22Rv1 (cell line): ENCODE data around the gene EEA1.
A peak's percentile ranks its signal among the peaks of the same experiment; 100 is the strongest.

Experiments
- H3K27ac ChIP-seq: fragments of 450-650 bp; 2 replicates; pipeline ENCODE4 v1.5.1; 2017
- ZFX ChIP-seq: fragments of 450-650 bp; IDR thresholded peaks from 2 replicates; pipeline ENCODE4 v1.6.1; 2017; ENCODE audit warnings: antibody characterized with exemption, borderline replicate concordance
- TF ChIP-seq, protein P1 (sequence below): fragments of 450-650 bp; IDR thresholded peaks from 2 replicates; pipeline ENCODE4 v1.5.1; 2017; ENCODE audit warnings: mild to moderate bottlenecking

EEA1 gene

DNA sequence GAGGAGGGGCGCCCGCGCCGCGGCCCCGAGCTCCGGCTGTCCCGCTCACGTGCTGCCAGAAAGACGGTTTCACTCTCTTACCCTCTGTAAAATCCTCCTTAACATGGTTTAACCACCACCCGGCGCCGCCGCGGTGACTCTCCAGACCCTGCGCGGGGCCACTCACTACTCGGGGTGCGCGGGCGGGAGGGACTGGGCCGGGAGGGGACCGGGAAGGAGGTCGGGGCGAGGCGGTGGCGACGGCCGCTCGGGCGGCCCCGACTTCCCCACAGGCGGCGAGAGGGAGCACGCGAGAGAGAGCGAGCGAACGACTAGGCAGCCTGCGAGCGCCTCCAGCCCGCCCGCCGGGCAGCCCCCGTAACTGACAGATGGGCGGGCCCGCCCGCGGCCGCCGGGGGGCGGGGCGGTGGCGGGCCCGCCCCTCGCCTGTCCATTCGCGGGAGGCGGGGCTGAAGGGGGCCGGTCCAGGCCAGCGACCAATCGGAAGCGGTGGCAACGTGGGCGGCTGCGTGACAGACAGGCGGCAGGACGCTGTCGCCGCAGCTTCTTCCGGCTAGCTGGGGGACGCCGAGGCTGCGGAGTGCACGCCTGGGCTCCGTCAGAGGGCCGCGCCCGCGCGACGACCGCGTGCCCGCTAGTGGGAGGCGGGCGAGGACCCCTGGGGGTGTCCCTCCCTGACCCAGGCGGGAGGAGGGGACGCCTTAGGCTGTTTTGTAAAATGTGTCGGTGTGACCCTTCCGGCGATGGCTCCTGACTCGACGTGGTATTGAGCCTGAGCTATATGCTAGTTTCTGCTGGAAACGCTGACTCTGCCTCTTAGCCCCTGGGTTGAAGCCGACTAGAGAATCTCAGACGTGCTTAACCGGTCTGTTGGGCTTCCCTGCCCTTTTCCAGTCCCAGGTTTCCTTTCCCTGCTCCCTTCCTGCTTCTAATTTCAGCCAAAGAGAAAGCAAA, at the start of gene EEA1:
Gene EEA1 (minus strand): TSS at position 334 of the 954 bp plus-strand sequence. CDS start 229 bp downstream, at position 105.
- H3K27ac ChIP-seq: peak within 1 kb of the TSS; percentile 87
- TF ChIP-seq, protein P1, sequence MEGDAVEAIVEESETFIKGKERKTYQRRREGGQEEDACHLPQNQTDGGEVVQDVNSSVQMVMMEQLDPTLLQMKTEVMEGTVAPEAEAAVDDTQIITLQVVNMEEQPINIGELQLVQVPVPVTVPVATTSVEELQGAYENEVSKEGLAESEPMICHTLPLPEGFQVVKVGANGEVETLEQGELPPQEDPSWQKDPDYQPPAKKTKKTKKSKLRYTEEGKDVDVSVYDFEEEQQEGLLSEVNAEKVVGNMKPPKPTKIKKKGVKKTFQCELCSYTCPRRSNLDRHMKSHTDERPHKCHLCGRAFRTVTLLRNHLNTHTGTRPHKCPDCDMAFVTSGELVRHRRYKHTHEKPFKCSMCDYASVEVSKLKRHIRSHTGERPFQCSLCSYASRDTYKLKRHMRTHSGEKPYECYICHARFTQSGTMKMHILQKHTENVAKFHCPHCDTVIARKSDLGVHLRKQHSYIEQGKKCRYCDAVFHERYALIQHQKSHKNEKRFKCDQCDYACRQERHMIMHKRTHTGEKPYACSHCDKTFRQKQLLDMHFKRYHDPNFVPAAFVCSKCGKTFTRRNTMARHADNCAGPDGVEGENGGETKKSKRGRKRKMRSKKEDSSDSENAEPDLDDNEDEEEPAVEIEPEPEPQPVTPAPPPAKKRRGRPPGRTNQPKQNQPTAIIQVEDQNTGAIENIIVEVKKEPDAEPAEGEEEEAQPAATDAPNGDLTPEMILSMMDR: peak; percentile 40
- TF ChIP-seq ZFX: no peak

DNA sequence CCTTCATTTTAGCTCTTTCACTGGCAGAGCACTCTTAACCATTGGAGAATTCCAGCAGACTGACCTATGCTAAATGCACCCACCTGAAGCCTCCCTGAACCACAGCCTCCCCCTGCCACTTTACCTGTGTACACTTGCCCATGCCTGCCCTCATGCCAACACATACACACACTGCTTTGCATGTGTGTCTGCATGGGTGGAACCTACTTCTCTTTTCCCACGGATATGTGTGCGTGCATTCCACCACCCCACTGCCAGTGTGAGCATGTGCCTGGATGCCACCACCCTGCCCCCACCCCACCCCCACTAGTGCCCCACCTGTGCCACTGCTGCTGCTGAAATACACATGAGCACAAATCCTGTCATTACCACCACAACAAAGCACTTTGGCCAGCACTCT, 49.5 kb upstream of the EEA1 start:
- no peak overlapping the region for H3K27ac ChIP-seq
- no peak for TF ChIP-seq ZFX
- TF ChIP-seq, protein P1: no peak

DNA sequence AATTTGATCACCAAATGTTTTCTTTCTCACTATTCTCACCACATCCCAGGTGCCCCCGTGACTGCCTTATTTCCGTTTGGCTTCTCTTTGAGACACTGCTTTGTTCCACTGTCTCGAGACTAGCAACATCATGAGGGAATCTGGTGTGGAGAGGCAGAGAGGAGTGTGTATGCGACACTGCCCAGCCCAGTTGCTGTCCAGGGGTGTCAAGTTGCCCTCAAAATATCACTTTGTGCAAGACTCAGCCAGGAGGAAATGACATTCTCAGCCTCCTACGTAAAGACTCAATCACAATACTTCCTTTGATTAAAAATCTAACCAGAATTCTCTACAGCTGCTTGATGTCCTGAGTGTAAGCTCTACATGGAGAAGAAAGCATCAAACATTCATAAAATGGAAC, 48.2 kb upstream of the EEA1 start:
- H3K27ac ChIP-seq: no peak overlapping the region
- TF ChIP-seq ZFX: no peak
- TF ChIP-seq, protein P1: no peak

DNA sequence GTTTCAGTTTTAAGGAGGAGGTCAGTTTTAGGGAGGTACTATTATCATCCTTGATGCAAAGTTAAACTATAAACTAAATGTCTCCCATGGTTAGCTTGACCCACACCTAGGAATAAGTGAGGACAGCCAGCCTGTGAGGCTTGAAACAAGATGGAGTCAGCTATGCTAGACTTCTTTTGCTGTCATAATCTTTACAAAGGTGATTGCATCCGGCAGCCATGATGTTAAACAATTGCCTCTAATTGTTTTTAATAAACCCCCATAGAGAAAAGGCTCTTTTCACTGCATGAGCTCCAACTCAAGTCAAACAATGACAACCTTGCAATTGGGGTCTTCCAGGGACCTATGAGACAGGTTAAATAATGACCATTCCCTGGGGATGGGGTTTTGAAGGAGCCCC, 45.7 kb upstream of the EEA1 start:
- TF ChIP-seq, protein P1: no peak
- no peak for TF ChIP-seq ZFX
- H3K27ac ChIP-seq: no peak overlapping the region

DNA sequence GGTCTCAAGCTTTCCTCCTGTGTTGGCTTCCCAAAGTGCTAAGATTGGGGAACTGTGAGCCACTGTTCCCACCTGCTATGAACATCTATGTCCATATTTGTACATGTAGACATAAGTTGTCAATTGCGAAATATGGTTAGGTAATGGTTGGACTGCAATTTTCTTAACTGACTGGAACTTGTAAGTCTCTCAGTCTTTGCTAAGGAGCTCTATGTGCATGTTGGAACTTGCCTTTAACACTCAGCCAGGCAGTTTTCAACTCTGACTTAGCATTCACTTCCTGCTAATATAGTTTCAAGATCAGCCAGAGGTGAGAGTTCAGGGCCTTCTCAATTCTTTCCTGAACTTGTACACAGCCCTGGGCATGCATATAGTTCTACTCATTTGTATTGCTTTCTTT, 44.5 kb upstream of the EEA1 start:
- no peak overlapping the region for H3K27ac ChIP-seq
- no peak for TF ChIP-seq ZFX
- TF ChIP-seq, protein P1: no peak

DNA sequence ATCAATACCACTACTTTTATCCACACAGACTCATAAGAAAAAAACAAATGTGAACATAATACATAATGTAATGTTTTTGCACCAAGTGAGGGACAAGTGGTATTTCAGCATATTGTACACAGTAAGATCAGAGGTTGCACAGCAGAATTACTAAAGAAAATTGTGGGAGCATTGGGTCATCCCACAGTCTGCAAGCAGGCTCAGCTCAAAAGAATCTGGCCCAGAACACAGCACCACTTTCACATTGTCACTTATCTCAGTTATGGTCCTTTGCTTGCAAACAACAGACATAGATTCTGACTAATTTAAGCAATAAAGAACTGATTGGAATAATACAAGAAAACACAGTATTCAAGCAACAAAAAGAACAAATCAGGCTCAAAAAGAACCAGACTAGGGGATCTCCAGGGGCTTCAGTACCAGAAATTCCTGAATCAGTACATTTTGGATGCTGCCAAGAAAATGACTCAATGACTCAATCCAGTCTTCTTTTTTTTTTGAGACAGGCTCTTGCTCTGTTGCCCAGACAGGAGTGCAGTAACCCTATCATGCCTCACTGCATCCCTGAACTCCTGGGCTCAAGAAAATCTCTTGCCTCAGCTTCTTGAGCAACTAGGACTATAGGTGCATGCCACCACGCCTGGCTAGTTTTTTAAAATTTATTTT, 42.9 kb upstream of the EEA1 start:
- no peak for TF ChIP-seq ZFX
- TF ChIP-seq, protein P1: no peak
- no peak overlapping the region for H3K27ac ChIP-seq
